22Rv1 (cell line): Measurements from ENCODE around the gene FBXO42.

Source experiments
- CTCF ChIP-seq: fragments of 450-650 bp; IDR thresholded peaks from 2 replicates; pipeline ENCODE4 v1.5.1; 2017; ENCODE audit warnings: mild to moderate bottlenecking
- ZFX ChIP-seq: fragments of 450-650 bp; IDR thresholded peaks from 2 replicates; pipeline ENCODE4 v1.6.1; 2017; ENCODE audit warnings: antibody characterized with exemption, borderline replicate concordance

GRCh38 chr1:16256478-16256877 lies 95.8 kb downstream of the FBXO42 start:
- no peak for TF ChIP-seq CTCF
- TF ChIP-seq ZFX, result no peak
